ENCODE data around the gene RETSAT.
"Not testable (repeated sequence)": the region's sequence is repeated elsewhere in the genome, so short reads cannot be mapped to it uniquely, and the experiment has no call there.

RETSAT gene

GRCh38 chr2:85330839-85331636, 23.3 kb downstream of the RETSAT start:
- DNase-seq: no peak

GRCh38 chr2:85329701-85330100, 24.6 kb downstream of the RETSAT start:
- DNase-seq: not testable (repeated sequence)

GRCh38 chr2:85329181-85329651, 25.1 kb downstream of the RETSAT start:
- DNase-seq: no peak

GRCh38 chr2:85327822-85328617, 26.3 kb downstream of the RETSAT start, which contains the start of gene TGOLN2:
TSS of gene TGOLN2 (minus strand) at chr2:85327989. CDS start at chr2:85327962, 27 bp downstream.
- DNase-seq: peak; percentile 98

- no peak for DNase-seq
Measured at GRCh38 chr2:85327160-85327821, 27.0 kb downstream of the RETSAT start.

- no peak for DNase-seq
Measured at GRCh38 chr2:85326406-85327159, 27.7 kb downstream of the RETSAT start.

GRCh38 chr2:85325466-85325811, 28.9 kb downstream of the RETSAT start:
- DNase-seq: no peak

- no peak for DNase-seq
Measured at GRCh38 chr2:85324639-85325465, 29.5 kb downstream of the RETSAT start.

GRCh38 chr2:85323988-85324367, 30.4 kb downstream of the RETSAT start:
- DNase-seq: not testable (repeated sequence)

GRCh38 chr2:85323351-85323987, 30.9 kb downstream of the RETSAT start:
- DNase-seq: no peak

- no peak for DNase-seq
Measured at GRCh38 chr2:85319796-85320195, 34.5 kb downstream of the RETSAT start.

- DNase-seq: peak; percentile 31
Measured at GRCh38 chr2:85318222-85319074, 35.9 kb downstream of the RETSAT start.

GRCh38 chr2:85315921-85316320, 38.4 kb downstream of the RETSAT start:
- DNase-seq: not testable (repeated sequence)

GRCh38 chr2:85314884-85315242, 39.5 kb downstream of the RETSAT start:
- no peak for DNase-seq

- DNase-seq: no peak
Measured at GRCh38 chr2:85312404-85312803, 41.9 kb downstream of the RETSAT start.

- DNase-seq: no peak
Measured at GRCh38 chr2:85310330-85310729, 44.0 kb downstream of the RETSAT start.

GRCh38 chr2:85309699-85310321, 44.5 kb downstream of the RETSAT start:
- DNase-seq: no peak

- peak; percentile 62 for DNase-seq
Measured at GRCh38 chr2:85308896-85309555, 45.3 kb downstream of the RETSAT start.

- no peak for DNase-seq
Measured at GRCh38 chr2:85308201-85308600, 46.1 kb downstream of the RETSAT start.
